ENCODE measurements around the gene DPEP1.

DNA sequence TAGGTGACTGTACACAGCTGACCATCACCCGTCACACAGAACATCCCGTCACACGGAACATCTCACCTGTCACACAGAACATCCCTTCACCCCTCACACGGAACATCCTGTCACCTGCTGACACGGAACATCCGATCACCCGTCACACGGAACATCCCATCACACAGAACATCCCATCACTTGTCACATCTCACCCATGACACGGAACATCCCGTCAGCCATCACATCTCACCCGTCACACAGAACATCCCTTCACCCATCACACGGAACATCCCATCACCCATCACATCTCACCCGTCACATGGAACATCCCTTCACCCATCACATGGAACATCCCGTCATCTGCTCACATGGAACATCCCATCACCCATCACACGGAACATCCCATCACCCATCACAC lies 34.1 kb upstream of the DPEP1 start:
- no peak for TF ChIP-seq POLR2A (IDR thresholded peaks at IDR 0.05; ENCODE audit: low read length)
- TF ChIP-seq GATA1 (IDR thresholded peaks at IDR 0.05; ENCODE audit: low read depth, low read length) = no peak

Data from erythroblast (primary cell).